ENCODE measurements around the gene ANKRD37.

ANKRD37 gene

GRCh38 chr4:185381288-185382196 lies 15.1 kb upstream of the ANKRD37 start:
- no peak for DNase-seq

- DNase-seq: no peak
Observed at GRCh38 chr4:185382754-185383153, 13.9 kb upstream of the ANKRD37 start.

GRCh38 chr4:185383451-185383850 lies 13.2 kb upstream of the ANKRD37 start:
- DNase-seq: no peak

- DNase-seq: no peak
Observed at GRCh38 chr4:185384061-185384460, 12.6 kb upstream of the ANKRD37 start.

GRCh38 chr4:185384930-185385331 lies 11.7 kb upstream of the ANKRD37 start:
- no peak for DNase-seq

- DNase-seq: no peak
Observed at GRCh38 chr4:185387957-185388356, 8.7 kb upstream of the ANKRD37 start.

- DNase-seq: no peak
Observed at GRCh38 chr4:185390941-185391340, 5.7 kb upstream of the ANKRD37 start.

- no peak for DNase-seq
Observed at GRCh38 chr4:185392156-185392555, 4.5 kb upstream of the ANKRD37 start.

- no peak for DNase-seq
Observed at GRCh38 chr4:185394568-185395237, 1.9 kb upstream of the ANKRD37 start.

- no peak for DNase-seq
Observed at GRCh38 chr4:185395238-185395955, 1.2 kb upstream of the ANKRD37 start, which contains the start of gene LRP2BP. LRP2BP (minus strand) TSS chr4:185395924; CDS start chr4:185378186, 17,738 bp downstream.

- peak; percentile 83 for DNase-seq
Observed at GRCh38 chr4:185395956-185396723, 501 bp upstream of the ANKRD37 start.

- no peak for DNase-seq
Observed at GRCh38 chr4:185398618-185399017, 2.0 kb downstream of the ANKRD37 start.

GRCh38 chr4:185399466-185399865 lies 2.8 kb downstream of the ANKRD37 start:
- no peak for DNase-seq

GRCh38 chr4:185404031-185404430 lies 7.4 kb downstream of the ANKRD37 start:
- peak; percentile 69 for DNase-seq

GRCh38 chr4:185405296-185405999 lies 8.8 kb downstream of the ANKRD37 start:
- no peak for DNase-seq

- DNase-seq: no peak
Observed at GRCh38 chr4:185408432-185408831, 11.8 kb downstream of the ANKRD37 start.

GRCh38 chr4:185411849-185412248 lies 15.2 kb downstream of the ANKRD37 start:
- no peak for DNase-seq

- DNase-seq: no peak
Observed at GRCh38 chr4:185412412-185412811, 15.8 kb downstream of the ANKRD37 start.

GRCh38 chr4:185416955-185417354 lies 20.3 kb downstream of the ANKRD37 start:
- DNase-seq: no peak

- no peak for DNase-seq
Observed at GRCh38 chr4:185421366-185422124, 24.9 kb downstream of the ANKRD37 start.
